Fibroblast of pulmonary artery (primary cell): ENCODE data around the gene FYTTD1.
A peak's percentile ranks its signal among the peaks of the same experiment; 100 is the strongest.

Experiments
- DNase-seq: peaks from one replicate; pipeline ENCODE4 v3.0.0-alpha.2; 2010; ENCODE audit warnings: low read depth
- H3K4me3 ChIP-seq: replicated peaks from 2 replicates; pipeline ENCODE4 v1.5.1; 2011; ENCODE audit warnings: low read depth, mild to moderate bottlenecking, control low read depth, low read length, moderate library complexity
- CTCF ChIP-seq: IDR thresholded peaks from 2 replicates; pipeline ENCODE4 v1.5.1; 2011; ENCODE audit warnings: mild to moderate bottlenecking, control low read depth, low read length, inconsistent platforms; ENCODE audit errors: missing control alignments

The FYTTD1 gene

GRCh38 chr3:197742787-197743186 lies 6.9 kb upstream of the FYTTD1 start:
- no peak overlapping the region for H3K4me3 ChIP-seq
- TF ChIP-seq CTCF: no peak
- DNase-seq: no peak

GRCh38 chr3:197746209-197746608 lies 3.5 kb upstream of the FYTTD1 start:
- H3K4me3 ChIP-seq: no peak overlapping the region
- no peak for TF ChIP-seq CTCF
- no peak for DNase-seq

- H3K4me3 ChIP-seq: no peak overlapping the region
- TF ChIP-seq CTCF: no peak
- DNase-seq: no peak
Observed at GRCh38 chr3:197746801-197747237, 2.9 kb upstream of the FYTTD1 start.

- DNase-seq: no peak
- H3K4me3 ChIP-seq: peak overlapping the region; percentile 66
- TF ChIP-seq CTCF: no peak
Observed at GRCh38 chr3:197748597-197749314, 927 bp upstream of the FYTTD1 start.

GRCh38 chr3:197749315-197749600 lies 425 bp upstream of the FYTTD1 start:
- DNase-seq: peak; percentile 63
- TF ChIP-seq CTCF: no peak
- peak overlapping the region; percentile 66 for H3K4me3 ChIP-seq

- DNase-seq: peak; percentile 72
- no peak for TF ChIP-seq CTCF
- peak overlapping the region; percentile 66 for H3K4me3 ChIP-seq
Observed at GRCh38 chr3:197750396-197750831, 731 bp downstream of the FYTTD1 start.
